GM19239 (cell line): ENCODE data around the gene EIF4G3.
"Not testable (repeated sequence)": the region's sequence is repeated elsewhere in the genome, so short reads cannot be mapped to it uniquely, and the experiment has no call there.

Experiments used
- DNase-seq: peaks from one replicate; pipeline ENCODE4 v3.0.0; 2011; ENCODE audit warnings: low spot score; ENCODE audit not compliant: insufficient read length
- FAIRE-seq: peaks from 2 replicates; lab custom pipeline; 2011; peaks lifted over from hg19 to GRCh38; lab: Jason Lieb, UNC

The EIF4G3 gene

GRCh38 chr1:20790785-20791184 lies 385.9 kb downstream of the EIF4G3 start:
- DNase-seq = no peak
- no peak for FAIRE-seq

DNA sequence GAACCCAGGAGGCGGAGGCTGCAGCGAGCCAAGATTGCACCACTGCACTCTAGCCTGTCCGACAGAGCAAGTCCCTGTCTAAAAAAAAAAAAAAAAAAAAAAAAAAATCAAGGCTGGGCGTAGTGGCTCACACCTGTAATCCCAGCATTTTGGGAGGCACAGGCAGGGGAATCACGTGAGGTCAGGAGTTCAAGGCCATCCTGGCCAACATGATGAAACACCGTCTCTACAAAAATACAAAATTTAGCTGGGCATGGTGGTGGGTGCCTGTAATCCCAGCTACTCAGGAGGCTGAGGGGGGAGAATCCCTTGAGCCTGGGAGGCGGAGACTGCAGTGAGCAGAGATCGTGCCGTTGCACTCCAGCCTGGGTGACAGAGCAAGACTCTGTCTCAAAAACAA lies 387.1 kb downstream of the EIF4G3 start:
- not testable (repeated sequence) for FAIRE-seq, DNase-seq

DNA sequence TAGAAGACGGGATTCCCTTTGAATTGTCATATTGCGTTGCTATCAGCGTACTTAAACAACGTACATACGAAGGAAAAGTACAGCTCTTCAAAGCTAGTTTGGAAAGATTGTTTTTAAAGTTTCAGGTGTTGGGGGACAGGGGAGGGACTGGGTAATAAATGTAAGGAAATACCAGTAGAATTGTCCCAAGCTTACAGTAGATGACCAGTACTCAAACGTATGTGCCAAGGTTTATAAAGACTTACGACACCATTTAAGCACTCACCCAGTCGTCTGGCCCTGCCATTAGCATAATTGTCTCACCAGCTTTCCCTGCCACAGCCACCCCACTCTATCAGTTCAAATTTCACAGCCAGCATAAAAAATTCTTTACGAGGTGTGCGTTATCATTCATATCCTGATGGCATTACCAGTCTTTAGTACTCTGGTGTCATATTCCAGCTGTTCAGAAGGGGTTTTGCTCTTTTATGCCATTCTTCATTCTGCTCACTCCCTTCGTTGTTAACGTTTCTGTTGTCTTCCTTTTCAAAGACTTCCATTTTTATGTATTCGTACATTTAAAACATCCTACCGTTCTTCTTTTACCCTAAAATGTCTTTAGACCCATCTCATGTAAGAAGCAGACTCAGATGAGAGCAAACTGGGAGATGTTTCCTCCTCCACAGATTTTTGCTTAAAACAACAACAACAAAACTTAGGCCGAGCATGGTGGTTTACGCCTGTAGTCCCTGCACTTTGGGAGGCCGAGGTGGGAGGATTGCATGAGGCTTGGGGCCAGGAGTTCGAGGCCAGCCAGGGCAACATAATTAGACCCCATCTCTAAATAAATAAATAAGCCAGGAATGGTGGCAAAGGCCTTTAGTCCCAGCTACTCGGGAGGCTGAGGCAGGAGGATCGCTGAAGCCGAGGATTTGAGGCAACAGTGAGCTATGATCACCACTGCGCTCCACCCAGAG lies 388.6 kb downstream of the EIF4G3 start:
- FAIRE-seq = peak; percentile 56
- no peak for DNase-seq

DNA sequence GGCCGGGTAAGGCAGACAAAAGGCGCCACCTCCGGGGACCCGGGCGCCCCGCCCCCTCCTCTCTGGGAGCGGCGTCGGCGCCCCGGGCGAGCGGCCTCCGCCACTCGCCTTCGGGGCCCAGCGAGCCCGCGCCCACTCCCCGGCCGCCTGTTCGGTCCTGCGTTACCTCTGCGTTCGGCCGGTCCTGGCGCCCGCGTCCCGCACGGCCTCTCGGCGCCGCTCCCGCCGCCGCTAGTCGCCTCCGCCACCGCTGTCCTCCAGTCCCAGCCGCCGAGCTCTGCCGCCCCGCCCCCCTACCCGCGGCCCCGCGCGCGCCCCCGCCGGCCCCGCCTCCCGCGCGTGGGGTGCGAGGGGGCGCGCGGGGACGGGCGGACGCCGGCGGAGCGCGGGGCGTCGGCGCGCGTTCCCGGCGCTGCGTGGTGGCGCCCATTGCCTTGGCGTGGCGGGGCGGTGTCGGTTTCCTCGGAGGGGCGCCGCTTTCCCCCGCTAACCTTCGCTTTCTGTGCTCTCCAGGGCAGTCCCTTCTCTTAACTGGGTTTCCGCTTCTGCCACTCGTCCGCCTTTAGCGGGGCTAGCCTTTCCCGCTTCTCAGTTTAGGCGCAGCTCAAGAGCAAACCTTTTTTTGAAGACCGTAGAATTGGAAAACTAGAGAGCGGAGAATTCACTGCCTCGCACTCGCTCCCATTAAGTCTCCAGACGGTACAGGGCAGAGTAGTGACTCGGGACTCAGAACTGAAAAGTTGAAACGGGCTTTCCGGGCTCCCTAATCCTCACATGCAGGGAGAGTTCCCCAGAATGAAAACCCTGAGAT lies 389.5 kb downstream of the EIF4G3 start, which contains the start of gene HP1BP3:
Gene HP1BP3 (minus strand): TSS at position 279 of the 811 bp plus-strand sequence. CDS start 6,867 bp downstream, outside the sequence.
- peak; percentile 75 for DNase-seq
- peak; percentile 48 for FAIRE-seq

- peak; percentile 52 for FAIRE-seq
- DNase-seq = peak; percentile 84
These were observed 390.3 kb downstream of the EIF4G3 start for GRCh38 chr1:20786253-20787028.

GRCh38 chr1:20785907-20786252 lies 390.8 kb downstream of the EIF4G3 start:
- DNase-seq (no peak), FAIRE-seq (no peak)

DNA sequence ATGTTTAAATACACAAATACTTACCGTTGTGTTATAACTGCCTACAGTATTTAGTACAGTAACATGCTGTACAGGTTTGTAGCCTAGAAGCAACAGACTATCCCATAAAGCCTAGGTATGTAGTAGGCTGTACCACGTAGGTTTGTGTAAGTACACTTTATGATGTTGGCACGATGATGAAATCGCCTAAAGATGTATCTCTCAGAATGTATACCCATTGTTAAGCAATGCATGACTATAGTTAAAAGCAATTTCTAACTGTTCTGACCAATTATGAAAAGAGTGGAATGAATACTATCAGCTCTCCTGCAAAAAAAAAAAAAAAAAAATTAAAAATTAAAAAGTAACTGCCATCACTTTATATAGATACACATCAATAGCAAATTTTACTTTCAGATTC lies 401.0 kb downstream of the EIF4G3 start:
- DNase-seq (no peak), FAIRE-seq (no peak)

- DNase-seq (no peak), FAIRE-seq (peak; percentile 18)
These were observed 404.9 kb downstream of the EIF4G3 start for GRCh38 chr1:20771780-20772179.

DNA sequence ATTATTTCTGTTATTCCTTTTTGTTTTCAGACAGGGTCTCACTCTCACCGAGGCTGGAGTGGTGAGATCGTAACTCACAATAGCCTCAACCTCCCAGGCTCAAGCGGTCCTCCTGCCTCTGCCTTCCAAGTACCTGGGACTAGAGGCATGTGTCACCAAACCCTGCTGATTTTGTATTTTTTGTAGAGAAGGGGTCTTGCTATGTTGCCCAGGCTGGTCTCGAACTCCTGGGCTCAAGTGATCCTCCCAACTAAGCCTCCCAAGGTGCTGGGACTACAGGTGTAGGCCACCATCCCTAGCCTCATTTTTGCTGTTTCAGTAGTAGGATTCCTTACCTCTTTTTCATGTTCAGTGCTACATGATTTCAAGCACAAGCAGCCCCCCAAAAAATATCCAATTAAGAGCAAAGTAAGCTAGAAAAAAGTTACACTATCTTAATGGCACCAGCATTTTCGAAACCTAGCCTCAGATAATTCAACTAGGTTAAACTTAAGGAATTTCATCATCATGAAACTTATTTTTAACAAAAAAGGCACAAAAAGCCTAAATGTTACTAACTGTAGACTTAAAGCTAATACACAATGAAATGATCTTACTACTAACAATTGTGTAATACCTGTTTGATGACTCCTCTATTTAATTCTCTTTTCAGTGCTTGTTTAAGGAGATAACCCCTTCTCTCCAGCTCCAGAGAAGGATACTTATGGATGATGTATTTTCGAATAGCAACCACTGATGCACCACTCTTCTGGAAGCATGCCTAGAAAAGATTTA lies 406.2 kb downstream of the EIF4G3 start:
- no peak for DNase-seq
- no peak for FAIRE-seq

DNA sequence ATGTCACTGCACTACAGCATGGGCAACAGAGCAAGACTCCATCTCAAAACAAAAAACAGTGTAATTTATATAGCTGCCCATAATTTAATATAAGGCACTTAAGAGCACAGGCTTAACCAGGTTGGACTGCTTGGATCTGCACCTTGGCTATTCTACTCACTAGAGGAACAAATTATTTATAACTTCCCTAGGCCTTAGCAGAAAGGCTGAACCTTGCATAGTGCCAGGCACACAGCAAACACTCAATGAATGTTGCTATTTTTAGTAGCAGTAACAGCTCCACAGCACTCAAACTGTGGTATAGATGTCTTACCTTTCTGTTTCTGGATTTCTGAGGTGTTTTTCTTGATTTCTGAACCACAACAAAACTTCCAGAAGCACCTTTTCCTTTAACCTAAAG lies 409.4 kb downstream of the EIF4G3 start:
- no peak for FAIRE-seq

GRCh38 chr1:20763417-20763816 lies 413.3 kb downstream of the EIF4G3 start:
- no peak for FAIRE-seq

More for the DNA sequence above, 409.4 kb downstream of the EIF4G3 start:
- DNase-seq = no peak

DNA sequence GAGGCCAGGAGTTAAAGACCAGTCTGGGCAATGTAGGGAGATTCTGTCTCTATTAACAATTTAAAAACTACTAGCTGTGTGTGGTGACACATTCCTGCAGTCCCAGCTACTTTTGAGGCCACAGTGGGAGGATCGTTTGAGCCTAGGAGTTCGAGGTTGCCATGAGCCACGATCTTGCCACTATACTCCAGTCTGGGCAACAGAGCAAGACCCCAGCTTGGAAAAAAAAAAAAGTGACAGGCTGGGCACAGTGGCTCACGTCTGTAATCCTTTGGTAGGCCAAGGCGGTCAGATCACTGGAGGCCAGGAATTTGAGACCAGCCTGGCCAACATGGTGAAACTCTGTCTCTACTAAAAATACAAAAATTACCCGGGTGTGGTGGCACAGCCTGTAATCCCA lies 416.4 kb downstream of the EIF4G3 start:
- DNase-seq (no peak), FAIRE-seq (no peak)

More at GRCh38 chr1:20763417-20763816, 413.3 kb downstream of the EIF4G3 start:
- DNase-seq = no peak
